ENCODE data around the gene TRANK1. TPM values are rescaled to one million over a fixed set of nuclear protein-coding genes. Genes with fewer than 3 reads are reported as not detected.

Gene TRANK1
- total RNA-seq, 1 experiment from 2014 or later = 1.1 TPM

DNA sequence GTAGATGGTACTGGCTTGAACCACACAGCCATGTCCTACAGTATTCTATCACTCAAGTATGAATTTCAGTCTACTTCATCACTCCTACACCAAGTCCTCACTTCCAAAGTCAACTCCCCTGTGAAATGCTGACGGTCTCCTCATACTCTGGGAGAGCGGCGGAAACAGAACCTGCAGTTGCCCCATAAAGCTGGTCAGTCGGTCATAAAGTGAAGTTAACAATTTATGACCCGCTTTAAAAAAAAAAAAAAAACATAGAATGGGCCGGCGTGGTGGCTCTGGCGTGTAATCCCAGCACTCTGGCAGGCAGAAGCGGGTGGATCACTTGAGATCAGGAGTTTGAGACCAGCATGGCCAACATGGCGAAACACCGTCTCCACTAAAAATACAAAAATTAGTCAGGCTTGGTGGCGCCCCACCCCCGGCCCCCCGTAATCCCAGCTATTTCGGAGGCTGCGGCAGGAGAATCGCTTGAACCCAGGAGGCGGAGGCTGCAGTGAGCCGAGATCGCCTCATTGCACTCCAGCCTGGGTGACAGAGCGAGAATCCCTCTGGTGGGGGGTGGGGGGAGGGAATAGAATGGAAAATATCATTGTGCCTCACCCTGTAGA, 2.1 kb downstream of the TRANK1 start:
- H3K9me3 ChIP-seq (ENCODE audit: control insufficient read depth in 1 of 2, insufficient read depth in 1 of 2, low read depth in 1 of 2, low read length in 2 of 2) = peaks cover 6 to 7% of the 10 kb centered on the region in 2 experiments; a peak in 2 of 4 replicates

More for the DNA sequence above, 2.1 kb downstream of the TRANK1 start:
- Histone ChIP-seq H3K4me3 (replicated peaks in 1 of 2; ENCODE audit: low read depth in 1 of 2, low read length in 2 of 2) (no peak overlapping the region), H3K9me2 (ENCODE audit: insufficient read depth) (no peaks in the 10 kb centered on the region), H2AFZ (ENCODE audit: low read depth, low read length, poor library complexity, severe bottlenecking) (no peak overlapping the region), H4K20me1 (ENCODE audit: insufficient read depth) (no peaks in the 10 kb centered on the region), H3K79me2 (ENCODE audit: insufficient read depth, low read length) (no peaks in the 10 kb centered on the region), H3K4me2 (ENCODE audit: low read length) (no peak overlapping the region), H3K27me3 (ENCODE audit: insufficient read depth, low read length) (no peaks in the 10 kb centered on the region), H3K9ac (ENCODE audit: low read length) (no peak overlapping the region), H3K27ac (ENCODE audit: low read depth, low read length) (no peak overlapping the region), H3K36me3 (ENCODE audit: control insufficient read depth in 1 of 2, insufficient read depth in 2 of 2, low read length in 2 of 2) (no peaks in the 10 kb centered on the region), H3K4me1 (ENCODE audit: control insufficient read depth in 1 of 2, insufficient read depth in 2 of 2, low read length in 2 of 2) (no peaks in the 10 kb centered on the region)
- no peak for DNase-seq (ENCODE audit: low read depth, low spot score)
- ChIA-PET RAD21 (ENCODE audit: low non-redundant PET in 1 of 2, low total read pairs in 2 of 2, uncharacterized antibody in 2 of 2, unreplicated experiment in 2 of 2) (no interaction called here), CTCF (no interaction called here), POLR2A (no interaction called here)
- TF ChIP-seq FOSL1 (IDR thresholded peaks at IDR 0.05; ENCODE audit: low read depth) (no peak), SIN3A (IDR thresholded peaks at IDR 0.05; ENCODE audit: low read depth) (no peak), YY1 (IDR thresholded peaks at IDR 0.05; ENCODE audit: extremely low read depth, insufficient replicate concordance, low read depth, low read length) (no peak), RAD21 (IDR thresholded peaks at IDR 0.05; ENCODE audit: low read depth) (no peak), TCF7L2 (IDR thresholded peaks at IDR 0.05; ENCODE audit: borderline replicate concordance, extremely low read depth, insufficient read depth, insufficient read length) (no peak), POLR2A (IDR thresholded peaks at IDR 0.05; ENCODE audit: borderline replicate concordance, extremely low read depth, insufficient read depth, insufficient read length) (no peak), ZNF274 (IDR thresholded peaks at IDR 0.05; ENCODE audit: low read depth, low read length) (no peak), CBX3 (IDR thresholded peaks at IDR 0.05; ENCODE audit: low read depth) (no peak), EZH2 (IDR thresholded peaks at IDR 0.05) (no peak), EZH2phosphoT487 (IDR thresholded peaks at IDR 0.05; ENCODE audit: borderline replicate concordance) (no peak), JUND (IDR thresholded peaks at IDR 0.05) (no peak), EGR1 (IDR thresholded peaks at IDR 0.05; ENCODE audit: low read depth) (no peak), POLR2AphosphoS5 (IDR thresholded peaks at IDR 0.05; ENCODE audit: low read depth, low read length) (no peak)
- TF ChIP-seq, protein P1, sequence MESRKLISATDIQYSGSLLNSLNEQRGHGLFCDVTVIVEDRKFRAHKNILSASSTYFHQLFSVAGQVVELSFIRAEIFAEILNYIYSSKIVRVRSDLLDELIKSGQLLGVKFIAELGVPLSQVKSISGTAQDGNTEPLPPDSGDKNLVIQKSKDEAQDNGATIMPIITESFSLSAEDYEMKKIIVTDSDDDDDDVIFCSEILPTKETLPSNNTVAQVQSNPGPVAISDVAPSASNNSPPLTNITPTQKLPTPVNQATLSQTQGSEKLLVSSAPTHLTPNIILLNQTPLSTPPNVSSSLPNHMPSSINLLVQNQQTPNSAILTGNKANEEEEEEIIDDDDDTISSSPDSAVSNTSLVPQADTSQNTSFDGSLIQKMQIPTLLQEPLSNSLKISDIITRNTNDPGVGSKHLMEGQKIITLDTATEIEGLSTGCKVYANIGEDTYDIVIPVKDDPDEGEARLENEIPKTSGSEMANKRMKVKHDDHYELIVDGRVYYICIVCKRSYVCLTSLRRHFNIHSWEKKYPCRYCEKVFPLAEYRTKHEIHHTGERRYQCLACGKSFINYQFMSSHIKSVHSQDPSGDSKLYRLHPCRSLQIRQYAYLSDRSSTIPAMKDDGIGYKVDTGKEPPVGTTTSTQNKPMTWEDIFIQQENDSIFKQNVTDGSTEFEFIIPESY (IDR thresholded peaks at IDR 0.05; ENCODE audit: extremely low read depth, insufficient replicate concordance, low read length) = no peak
- TF ChIP-seq, protein P2, sequence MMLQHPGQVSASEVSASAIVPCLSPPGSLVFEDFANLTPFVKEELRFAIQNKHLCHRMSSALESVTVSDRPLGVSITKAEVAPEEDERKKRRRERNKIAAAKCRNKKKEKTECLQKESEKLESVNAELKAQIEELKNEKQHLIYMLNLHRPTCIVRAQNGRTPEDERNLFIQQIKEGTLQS (IDR thresholded peaks at IDR 0.05) = no peak
- TF ChIP-seq, protein P3, sequence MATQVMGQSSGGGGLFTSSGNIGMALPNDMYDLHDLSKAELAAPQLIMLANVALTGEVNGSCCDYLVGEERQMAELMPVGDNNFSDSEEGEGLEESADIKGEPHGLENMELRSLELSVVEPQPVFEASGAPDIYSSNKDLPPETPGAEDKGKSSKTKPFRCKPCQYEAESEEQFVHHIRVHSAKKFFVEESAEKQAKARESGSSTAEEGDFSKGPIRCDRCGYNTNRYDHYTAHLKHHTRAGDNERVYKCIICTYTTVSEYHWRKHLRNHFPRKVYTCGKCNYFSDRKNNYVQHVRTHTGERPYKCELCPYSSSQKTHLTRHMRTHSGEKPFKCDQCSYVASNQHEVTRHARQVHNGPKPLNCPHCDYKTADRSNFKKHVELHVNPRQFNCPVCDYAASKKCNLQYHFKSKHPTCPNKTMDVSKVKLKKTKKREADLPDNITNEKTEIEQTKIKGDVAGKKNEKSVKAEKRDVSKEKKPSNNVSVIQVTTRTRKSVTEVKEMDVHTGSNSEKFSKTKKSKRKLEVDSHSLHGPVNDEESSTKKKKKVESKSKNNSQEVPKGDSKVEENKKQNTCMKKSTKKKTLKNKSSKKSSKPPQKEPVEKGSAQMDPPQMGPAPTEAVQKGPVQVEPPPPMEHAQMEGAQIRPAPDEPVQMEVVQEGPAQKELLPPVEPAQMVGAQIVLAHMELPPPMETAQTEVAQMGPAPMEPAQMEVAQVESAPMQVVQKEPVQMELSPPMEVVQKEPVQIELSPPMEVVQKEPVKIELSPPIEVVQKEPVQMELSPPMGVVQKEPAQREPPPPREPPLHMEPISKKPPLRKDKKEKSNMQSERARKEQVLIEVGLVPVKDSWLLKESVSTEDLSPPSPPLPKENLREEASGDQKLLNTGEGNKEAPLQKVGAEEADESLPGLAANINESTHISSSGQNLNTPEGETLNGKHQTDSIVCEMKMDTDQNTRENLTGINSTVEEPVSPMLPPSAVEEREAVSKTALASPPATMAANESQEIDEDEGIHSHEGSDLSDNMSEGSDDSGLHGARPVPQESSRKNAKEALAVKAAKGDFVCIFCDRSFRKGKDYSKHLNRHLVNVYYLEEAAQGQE (IDR thresholded peaks at IDR 0.05; ENCODE audit: low read depth) = no peak
- intact Hi-C loops (cut with micrococcal nuclease) = no loop called here
- BruUV-seq (replicated peaks) = no TSS peak
- no peak for ATAC-seq
